ENCODE data around the gene AIFM3. TPM values are rescaled to one million over a fixed set of nuclear protein-coding genes. Genes with fewer than 3 reads are reported as not detected.

AIFM3 gene
- total and polyA plus RNA-seq, 2 of the 13 experiments (the other 11 are each of a cell fraction or from before 2014, with no cell fraction given) = 9.0 to 15.3 TPM

DNA sequence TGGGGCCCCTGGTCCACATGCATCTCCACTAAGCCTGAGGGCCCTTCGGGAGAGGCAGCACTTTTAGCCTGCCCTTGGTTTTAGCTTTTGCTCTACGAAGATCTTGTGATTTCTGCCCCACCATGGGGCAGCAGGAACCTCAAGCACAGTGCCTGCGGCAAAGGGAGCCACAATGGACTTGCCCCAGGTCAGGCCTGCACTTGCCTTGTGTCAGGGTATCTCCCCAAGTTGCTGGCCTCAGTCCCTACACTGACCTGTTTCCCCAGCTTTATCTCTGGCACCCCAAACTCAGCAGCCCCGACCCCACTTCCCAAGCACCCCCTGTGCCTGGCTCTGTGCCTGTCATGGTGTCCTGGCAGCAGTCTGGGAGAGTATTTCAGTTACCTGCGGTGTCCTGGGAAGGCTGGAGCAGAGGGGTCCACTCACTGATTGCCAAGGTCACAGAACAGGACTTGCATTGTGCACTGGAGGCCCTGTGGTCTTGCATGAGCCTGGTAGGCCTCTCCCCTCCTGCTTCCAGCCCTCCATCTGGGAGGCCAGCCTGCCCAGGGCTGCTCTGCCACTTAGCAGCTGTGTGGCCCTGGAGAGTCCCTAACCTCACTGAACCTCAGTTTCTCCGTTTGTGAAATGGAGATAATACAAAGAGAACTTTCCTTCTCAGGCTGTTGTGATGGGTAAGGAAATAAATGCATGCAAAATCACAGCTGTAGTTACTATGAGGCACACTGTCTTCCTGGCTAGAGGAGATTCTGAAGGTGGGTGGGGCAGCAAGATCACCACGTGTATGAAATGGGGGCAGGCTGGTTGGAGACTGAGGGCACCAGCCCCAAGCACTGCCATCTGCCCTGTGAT, 3.6 kb upstream of the AIFM3 start (continued):
- TF ChIP-seq, protein P1, sequence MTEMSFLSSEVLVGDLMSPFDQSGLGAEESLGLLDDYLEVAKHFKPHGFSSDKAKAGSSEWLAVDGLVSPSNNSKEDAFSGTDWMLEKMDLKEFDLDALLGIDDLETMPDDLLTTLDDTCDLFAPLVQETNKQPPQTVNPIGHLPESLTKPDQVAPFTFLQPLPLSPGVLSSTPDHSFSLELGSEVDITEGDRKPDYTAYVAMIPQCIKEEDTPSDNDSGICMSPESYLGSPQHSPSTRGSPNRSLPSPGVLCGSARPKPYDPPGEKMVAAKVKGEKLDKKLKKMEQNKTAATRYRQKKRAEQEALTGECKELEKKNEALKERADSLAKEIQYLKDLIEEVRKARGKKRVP (CRISPR knock-in tag; IDR thresholded peaks at IDR 0.05) = peak in 1 of 2 experiments; percentile 52; a peak in 2 of 4 replicates
- TF ChIP-seq ZZZ3 (CRISPR knock-in tag; IDR thresholded peaks at IDR 0.05; ENCODE audit: borderline replicate concordance) (no peak), ZNF180 (CRISPR knock-in tag; IDR thresholded peaks at IDR 0.05; ENCODE audit: borderline replicate concordance, low read depth) (no peak), MAFG (CRISPR knock-in tag; IDR thresholded peaks at IDR 0.05) (no peak), CEBPB (IDR thresholded peaks at IDR 0.05; ENCODE audit: borderline replicate concordance, low read depth, low read length) (no peak), RBAK (CRISPR knock-in tag; IDR thresholded peaks at IDR 0.05) (0 out of 2 replicates have a peak, but pooled peaks have one; percentile 15), ZNF577 (CRISPR knock-in tag; IDR thresholded peaks at IDR 0.05; ENCODE audit: borderline replicate concordance, low read depth) (no peak), NKX3-1 (CRISPR knock-in tag; IDR thresholded peaks at IDR 0.05) (no peak), TCF7L2 (IDR thresholded peaks at IDR 0.05; ENCODE audit: low read depth, low read length) (no peak), PAX8 (CRISPR knock-in tag; IDR thresholded peaks at IDR 0.05; ENCODE audit: borderline replicate concordance) (no peak), ZNF782 (CRISPR knock-in tag; IDR thresholded peaks at IDR 0.05; ENCODE audit: borderline replicate concordance) (no peak), NFE2L1 (CRISPR knock-in tag; IDR thresholded peaks at IDR 0.05; ENCODE audit: borderline replicate concordance) (no peak), ZNF430 (CRISPR knock-in tag; IDR thresholded peaks at IDR 0.05) (no peak; the same call in 1 of the 2 replicates), CREB1 (IDR thresholded peaks at IDR 0.05) (no peak), CREB1 (CRISPR knock-in tag; IDR thresholded peaks at IDR 0.05) (no peak), MIXL1 (CRISPR knock-in tag; IDR thresholded peaks at IDR 0.05) (peak; percentile 65; the same call in 1 of the 2 replicates), CAMTA2 (CRISPR knock-in tag; IDR thresholded peaks at IDR 0.05; ENCODE audit: borderline replicate concordance) (no peak)
- TF ChIP-seq, protein P2, sequence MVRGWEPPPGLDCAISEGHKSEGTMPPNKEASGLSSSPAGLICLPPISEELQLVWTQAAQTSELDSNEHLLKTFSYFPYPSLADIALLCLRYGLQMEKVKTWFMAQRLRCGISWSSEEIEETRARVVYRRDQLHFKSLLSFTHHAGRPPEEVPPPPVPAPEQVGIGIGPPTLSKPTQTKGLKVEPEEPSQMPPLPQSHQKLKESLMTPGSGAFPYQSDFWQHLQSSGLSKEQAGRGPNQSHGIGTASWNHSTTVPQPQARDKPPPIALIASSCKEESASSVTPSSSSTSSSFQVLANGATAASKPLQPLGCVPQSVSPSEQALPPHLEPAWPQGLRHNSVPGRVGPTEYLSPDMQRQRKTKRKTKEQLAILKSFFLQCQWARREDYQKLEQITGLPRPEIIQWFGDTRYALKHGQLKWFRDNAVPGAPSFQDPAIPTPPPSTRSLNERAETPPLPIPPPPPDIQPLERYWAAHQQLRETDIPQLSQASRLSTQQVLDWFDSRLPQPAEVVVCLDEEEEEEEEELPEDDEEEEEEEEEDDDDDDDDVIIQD (CRISPR knock-in tag; IDR thresholded peaks at IDR 0.05; ENCODE audit: low read depth) = no peak
- TF ChIP-seq, protein P3, sequence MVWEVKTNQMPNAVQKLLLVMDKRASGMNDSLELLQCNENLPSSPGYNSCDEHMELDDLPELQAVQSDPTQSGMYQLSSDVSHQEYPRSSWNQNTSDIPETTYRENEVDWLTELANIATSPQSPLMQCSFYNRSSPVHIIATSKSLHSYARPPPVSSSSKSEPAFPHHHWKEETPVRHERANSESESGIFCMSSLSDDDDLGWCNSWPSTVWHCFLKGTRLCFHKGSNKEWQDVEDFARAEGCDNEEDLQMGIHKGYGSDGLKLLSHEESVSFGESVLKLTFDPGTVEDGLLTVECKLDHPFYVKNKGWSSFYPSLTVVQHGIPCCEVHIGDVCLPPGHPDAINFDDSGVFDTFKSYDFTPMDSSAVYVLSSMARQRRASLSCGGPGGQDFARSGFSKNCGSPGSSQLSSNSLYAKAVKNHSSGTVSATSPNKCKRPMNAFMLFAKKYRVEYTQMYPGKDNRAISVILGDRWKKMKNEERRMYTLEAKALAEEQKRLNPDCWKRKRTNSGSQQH (CRISPR knock-in tag; IDR thresholded peaks at IDR 0.05; ENCODE audit: low read depth) = no peak
- TF ChIP-seq, protein P4, sequence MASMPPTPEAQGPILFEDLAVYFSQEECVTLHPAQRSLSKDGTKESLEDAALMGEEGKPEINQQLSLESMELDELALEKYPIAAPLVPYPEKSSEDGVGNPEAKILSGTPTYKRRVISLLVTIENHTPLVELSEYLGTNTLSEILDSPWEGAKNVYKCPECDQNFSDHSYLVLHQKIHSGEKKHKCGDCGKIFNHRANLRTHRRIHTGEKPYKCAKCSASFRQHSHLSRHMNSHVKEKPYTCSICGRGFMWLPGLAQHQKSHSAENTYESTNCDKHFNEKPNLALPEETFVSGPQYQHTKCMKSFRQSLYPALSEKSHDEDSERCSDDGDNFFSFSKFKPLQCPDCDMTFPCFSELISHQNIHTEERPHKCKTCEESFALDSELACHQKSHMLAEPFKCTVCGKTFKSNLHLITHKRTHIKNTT (CRISPR knock-in tag; IDR thresholded peaks at IDR 0.05) = no peak
- TF ChIP-seq, protein P5, sequence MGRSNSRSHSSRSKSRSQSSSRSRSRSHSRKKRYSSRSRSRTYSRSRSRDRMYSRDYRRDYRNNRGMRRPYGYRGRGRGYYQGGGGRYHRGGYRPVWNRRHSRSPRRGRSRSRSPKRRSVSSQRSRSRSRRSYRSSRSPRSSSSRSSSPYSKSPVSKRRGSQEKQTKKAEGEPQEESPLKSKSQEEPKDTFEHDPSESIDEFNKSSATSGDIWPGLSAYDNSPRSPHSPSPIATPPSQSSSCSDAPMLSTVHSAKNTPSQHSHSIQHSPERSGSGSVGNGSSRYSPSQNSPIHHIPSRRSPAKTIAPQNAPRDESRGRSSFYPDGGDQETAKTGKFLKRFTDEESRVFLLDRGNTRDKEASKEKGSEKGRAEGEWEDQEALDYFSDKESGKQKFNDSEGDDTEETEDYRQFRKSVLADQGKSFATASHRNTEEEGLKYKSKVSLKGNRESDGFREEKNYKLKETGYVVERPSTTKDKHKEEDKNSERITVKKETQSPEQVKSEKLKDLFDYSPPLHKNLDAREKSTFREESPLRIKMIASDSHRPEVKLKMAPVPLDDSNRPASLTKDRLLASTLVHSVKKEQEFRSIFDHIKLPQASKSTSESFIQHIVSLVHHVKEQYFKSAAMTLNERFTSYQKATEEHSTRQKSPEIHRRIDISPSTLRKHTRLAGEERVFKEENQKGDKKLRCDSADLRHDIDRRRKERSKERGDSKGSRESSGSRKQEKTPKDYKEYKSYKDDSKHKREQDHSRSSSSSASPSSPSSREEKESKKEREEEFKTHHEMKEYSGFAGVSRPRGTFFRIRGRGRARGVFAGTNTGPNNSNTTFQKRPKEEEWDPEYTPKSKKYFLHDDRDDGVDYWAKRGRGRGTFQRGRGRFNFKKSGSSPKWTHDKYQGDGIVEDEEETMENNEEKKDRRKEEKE (IDR thresholded peaks at IDR 0.05) = no peak
- TF ChIP-seq, protein P6, sequence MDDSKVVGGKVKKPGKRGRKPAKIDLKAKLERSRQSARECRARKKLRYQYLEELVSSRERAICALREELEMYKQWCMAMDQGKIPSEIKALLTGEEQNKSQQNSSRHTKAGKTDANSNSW (CRISPR knock-in tag; IDR thresholded peaks at IDR 0.05; ENCODE audit: borderline replicate concordance) = no peak
